Liver (tissue), 3 donors: ENCODE data around the gene WDR90.

Experiments used
- RAD21 ChIP-seq, 2 donors: IDR thresholded peaks; 2 replicates each; pipeline ENCODE4 v1.6.1; 2016; ENCODE audit warnings: antibody characterized with exemption in 2 of 2, mild to moderate bottlenecking in 2 of 2
- TF ChIP-seq, protein P1 (sequence below): fragments of 150-350 bp; IDR thresholded peaks from 2 replicates; pipeline ENCODE4 v1.5.1; 2017; ENCODE audit warnings: improper control_type of control experiment, low read depth, low read length; ENCODE audit not compliant: missing input control
- donor health status: healthy.
- donor health status: healthy.

DNA sequence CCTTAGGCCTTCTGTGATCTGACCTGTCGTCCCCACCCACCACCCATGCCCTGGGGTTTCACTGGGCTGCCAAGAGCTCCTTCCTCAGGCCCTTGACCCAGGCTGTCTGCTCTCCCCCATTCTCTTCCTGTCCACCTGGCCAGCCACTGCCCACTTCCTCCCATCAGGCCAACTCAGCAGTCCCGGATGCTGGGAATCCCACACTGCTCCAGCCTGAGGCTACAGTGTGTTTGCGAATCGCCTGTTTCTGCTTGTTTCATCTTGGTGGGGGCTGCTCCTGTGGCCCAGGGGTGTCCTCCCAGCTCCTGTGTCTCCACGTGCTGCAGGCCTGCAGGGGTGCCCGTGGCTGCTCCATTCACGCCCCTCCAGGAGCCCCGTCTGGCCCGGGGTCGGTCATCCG is 64.9 kb downstream of the WDR90 start:
- TF ChIP-seq, protein P1, sequence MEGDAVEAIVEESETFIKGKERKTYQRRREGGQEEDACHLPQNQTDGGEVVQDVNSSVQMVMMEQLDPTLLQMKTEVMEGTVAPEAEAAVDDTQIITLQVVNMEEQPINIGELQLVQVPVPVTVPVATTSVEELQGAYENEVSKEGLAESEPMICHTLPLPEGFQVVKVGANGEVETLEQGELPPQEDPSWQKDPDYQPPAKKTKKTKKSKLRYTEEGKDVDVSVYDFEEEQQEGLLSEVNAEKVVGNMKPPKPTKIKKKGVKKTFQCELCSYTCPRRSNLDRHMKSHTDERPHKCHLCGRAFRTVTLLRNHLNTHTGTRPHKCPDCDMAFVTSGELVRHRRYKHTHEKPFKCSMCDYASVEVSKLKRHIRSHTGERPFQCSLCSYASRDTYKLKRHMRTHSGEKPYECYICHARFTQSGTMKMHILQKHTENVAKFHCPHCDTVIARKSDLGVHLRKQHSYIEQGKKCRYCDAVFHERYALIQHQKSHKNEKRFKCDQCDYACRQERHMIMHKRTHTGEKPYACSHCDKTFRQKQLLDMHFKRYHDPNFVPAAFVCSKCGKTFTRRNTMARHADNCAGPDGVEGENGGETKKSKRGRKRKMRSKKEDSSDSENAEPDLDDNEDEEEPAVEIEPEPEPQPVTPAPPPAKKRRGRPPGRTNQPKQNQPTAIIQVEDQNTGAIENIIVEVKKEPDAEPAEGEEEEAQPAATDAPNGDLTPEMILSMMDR: no peak
- no peak for TF ChIP-seq RAD21 (IDR thresholded peaks at IDR 0.05)
